ENCODE data around the gene PSMD13. TPM values are rescaled to one million over a fixed set of nuclear protein-coding genes. Genes with fewer than 3 reads are reported as not detected.
A peak's percentile ranks its signal among the peaks of the same experiment; 100 is the strongest.

Gene PSMD13
- total and polyA plus RNA-seq, 2 of the 13 experiments (the other 11 are each of a cell fraction or from before 2014, with no cell fraction given), result 83.0 to 117 TPM

GRCh38 chr11:297586-298405 lies 61.0 kb downstream of the PSMD13 start (continued):
- TF ChIP-seq, protein P1, sequence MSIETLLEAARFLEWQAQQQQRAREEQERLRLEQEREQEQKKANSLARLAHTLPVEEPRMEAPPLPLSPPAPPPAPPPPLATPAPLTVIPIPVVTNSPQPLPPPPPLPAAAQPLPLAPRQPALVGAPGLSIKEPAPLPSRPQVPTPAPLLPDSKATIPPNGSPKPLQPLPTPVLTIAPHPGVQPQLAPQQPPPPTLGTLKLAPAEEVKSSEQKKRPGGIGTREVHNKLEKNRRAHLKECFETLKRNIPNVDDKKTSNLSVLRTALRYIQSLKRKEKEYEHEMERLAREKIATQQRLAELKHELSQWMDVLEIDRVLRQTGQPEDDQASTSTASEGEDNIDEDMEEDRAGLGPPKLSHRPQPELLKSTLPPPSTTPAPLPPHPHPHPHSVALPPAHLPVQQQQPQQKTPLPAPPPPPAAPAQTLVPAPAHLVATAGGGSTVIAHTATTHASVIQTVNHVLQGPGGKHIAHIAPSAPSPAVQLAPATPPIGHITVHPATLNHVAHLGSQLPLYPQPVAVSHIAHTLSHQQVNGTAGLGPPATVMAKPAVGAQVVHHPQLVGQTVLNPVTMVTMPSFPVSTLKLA (IDR thresholded peaks at IDR 0.05), result peak; percentile 55
- no peak for TF ChIP-seq CENPT (CRISPR knock-in tag; IDR thresholded peaks at IDR 0.05; ENCODE audit: low read depth)
- TF ChIP-seq, protein P2, sequence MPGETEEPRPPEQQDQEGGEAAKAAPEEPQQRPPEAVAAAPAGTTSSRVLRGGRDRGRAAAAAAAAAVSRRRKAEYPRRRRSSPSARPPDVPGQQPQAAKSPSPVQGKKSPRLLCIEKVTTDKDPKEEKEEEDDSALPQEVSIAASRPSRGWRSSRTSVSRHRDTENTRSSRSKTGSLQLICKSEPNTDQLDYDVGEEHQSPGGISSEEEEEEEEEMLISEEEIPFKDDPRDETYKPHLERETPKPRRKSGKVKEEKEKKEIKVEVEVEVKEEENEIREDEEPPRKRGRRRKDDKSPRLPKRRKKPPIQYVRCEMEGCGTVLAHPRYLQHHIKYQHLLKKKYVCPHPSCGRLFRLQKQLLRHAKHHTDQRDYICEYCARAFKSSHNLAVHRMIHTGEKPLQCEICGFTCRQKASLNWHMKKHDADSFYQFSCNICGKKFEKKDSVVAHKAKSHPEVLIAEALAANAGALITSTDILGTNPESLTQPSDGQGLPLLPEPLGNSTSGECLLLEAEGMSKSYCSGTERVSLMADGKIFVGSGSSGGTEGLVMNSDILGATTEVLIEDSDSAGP (CRISPR knock-in tag; IDR thresholded peaks at IDR 0.05; ENCODE audit: borderline replicate concordance), result peak; percentile 27; the same call in 1 of the 2 replicates

- in situ Hi-C loops (cut with HindIII; ENCODE audit: extremely low pct_ligation_motif_present, low pct_unique_long_range_greater_than_20kb) (no loop called here), intact Hi-C loops (cut with micrococcal nuclease; ENCODE audit: unreplicated experiment) (no loop called here)
- FAIRE-seq (no peak), ATAC-seq (peak; percentile 30), DNase-seq (ENCODE audit: low spot score) (no peak)
- Histone ChIP-seq H3K27me3 (ENCODE audit: control insufficient read depth in 1 of 2, insufficient read depth in 2 of 2, low read length in 2 of 2) (peaks cover 11 to 20% of the 10 kb centered on the region in 2 experiments), H3K79me2 (ENCODE audit: insufficient read depth, low read length) (no peaks in the 10 kb centered on the region), H3K9ac (ENCODE audit: insufficient read depth, low read depth, low read length) (0 out of 2 replicates have a peak overlapping the region, but pooled peaks have one; percentile 22), H4K20me1 (ENCODE audit: insufficient read depth, low read length) (no peaks in the 10 kb centered on the region), H3K27ac (ENCODE audit: extremely low read length, insufficient read depth, low read length) (no peak overlapping the region), H3K4me3 (replicated peaks in 1 of 3; ENCODE audit: insufficient read depth in 1 of 3, low read depth in 2 of 3, low read length in 3 of 3) (peak overlapping the region in 1 of 3 experiments; percentile 52; a peak in 2 of 6 replicates), H3K4me1 (ENCODE audit: insufficient read depth, low read length) (peaks cover 35% of the 10 kb centered on the region), H3K9me3 (ENCODE audit: low read length) (no peaks in the 10 kb centered on the region), H3K4me2 (ENCODE audit: low read depth, low read length) (peak overlapping the region; percentile 67), H3K36me3 (replicated peaks in 1 of 2; ENCODE audit: control insufficient read depth in 1 of 2, insufficient read depth in 2 of 2, low read length in 2 of 2) (no peaks in the 10 kb centered on the region), H2AFZ (ENCODE audit: low read length) (no peak overlapping the region)
- CTCF ChIA-PET (ENCODE audit: low intra/inter-chr PET ratio, low total read pairs), result no interaction called here
- WGBS (ENCODE audit: low lambda C conversion rate), result no CpG with 5 or more reads among the region's 15 CpGs
- BruUV-seq (replicated peaks), result no TSS peak
- POLR2A ChIA-PET, result interaction anchor here (1.5 kb wide), 1 partner anchor 57 kb away, joined by 3 read pairs; no protein-coding TSS in a partner anchor
- TF ChIP-seq, protein P3, sequence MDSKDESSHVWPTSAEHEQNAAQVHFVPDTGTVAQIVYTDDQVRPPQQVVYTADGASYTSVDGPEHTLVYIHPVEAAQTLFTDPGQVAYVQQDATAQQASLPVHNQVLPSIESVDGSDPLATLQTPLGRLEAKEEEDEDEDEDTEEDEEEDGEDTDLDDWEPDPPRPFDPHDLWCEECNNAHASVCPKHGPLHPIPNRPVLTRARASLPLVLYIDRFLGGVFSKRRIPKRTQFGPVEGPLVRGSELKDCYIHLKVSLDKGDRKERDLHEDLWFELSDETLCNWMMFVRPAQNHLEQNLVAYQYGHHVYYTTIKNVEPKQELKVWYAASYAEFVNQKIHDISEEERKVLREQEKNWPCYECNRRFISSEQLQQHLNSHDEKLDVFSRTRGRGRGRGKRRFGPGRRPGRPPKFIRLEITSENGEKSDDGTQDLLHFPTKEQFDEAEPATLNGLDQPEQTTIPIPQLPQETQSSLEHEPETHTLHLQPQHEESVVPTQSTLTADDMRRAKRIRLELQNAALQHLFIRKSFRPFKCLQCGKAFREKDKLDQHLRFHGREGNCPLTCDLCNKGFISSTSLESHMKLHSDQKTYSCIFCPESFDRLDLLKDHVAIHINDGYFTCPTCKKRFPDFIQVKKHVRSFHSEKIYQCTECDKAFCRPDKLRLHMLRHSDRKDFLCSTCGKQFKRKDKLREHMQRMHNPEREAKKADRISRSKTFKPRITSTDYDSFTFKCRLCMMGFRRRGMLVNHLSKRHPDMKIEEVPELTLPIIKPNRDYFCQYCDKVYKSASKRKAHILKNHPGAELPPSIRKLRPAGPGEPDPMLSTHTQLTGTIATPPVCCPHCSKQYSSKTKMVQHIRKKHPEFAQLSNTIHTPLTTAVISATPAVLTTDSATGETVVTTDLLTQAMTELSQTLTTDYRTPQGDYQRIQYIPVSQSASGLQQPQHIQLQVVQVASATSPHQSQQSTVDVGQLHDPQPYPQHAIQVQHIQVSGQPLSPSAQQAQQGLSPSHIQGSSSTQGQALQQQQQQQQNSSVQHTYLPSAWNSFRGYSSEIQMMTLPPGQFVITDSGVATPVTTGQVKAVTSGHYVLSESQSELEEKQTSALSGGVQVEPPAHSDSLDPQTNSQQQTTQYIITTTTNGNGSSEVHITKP (CRISPR knock-in tag; IDR thresholded peaks at IDR 0.05; ENCODE audit: low read depth), result no peak
- TF ChIP-seq, protein P4, sequence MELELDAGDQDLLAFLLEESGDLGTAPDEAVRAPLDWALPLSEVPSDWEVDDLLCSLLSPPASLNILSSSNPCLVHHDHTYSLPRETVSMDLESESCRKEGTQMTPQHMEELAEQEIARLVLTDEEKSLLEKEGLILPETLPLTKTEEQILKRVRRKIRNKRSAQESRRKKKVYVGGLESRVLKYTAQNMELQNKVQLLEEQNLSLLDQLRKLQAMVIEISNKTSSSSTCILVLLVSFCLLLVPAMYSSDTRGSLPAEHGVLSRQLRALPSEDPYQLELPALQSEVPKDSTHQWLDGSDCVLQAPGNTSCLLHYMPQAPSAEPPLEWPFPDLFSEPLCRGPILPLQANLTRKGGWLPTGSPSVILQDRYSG (CRISPR knock-in tag; IDR thresholded peaks at IDR 0.05), result no peak
- TF ChIP-seq ZSCAN30 (CRISPR knock-in tag; IDR thresholded peaks at IDR 0.05) (no peak), CREB1 (IDR thresholded peaks at IDR 0.05) (peak; percentile 75), CREB1 (CRISPR knock-in tag; IDR thresholded peaks at IDR 0.05) (no peak), ZBTB44 (CRISPR knock-in tag; IDR thresholded peaks at IDR 0.05) (no peak), AGO1 (IDR thresholded peaks at IDR 0.05; ENCODE audit: low read depth, low read length, poor library complexity, severe bottlenecking) (peak; percentile 84)
Measured at GRCh38 chr11:298406-299065, 61.8 kb downstream of the PSMD13 start.

Measured in HepG2 (cell line).